ENCODE data around the gene PCYOX1L. TPM values are rescaled to one million over a fixed set of nuclear protein-coding genes. Genes with fewer than 3 reads are reported as not detected.
A peak's percentile ranks its signal among the peaks of the same experiment; 100 is the strongest.

The PCYOX1L gene
- polyA plus RNA-seq (ENCODE audit: insufficient read length in 3 of 3): 10 to 100 TPM; 16.7 to 18.8 (median 18.8) TPM
- long read RNA-seq, donor 1, full-length matches to known transcripts: 8 of 8 reads
- long read RNA-seq, donor 1, partial matches to known transcripts: 0 of 8 reads
- long read RNA-seq, donor 1, other reads (novel, unspliced or antisense): 0 of 8 reads
- long read RNA-seq, donor 2, partial matches to known transcripts: 0 of 4 reads
- long read RNA-seq, donor 2, other reads (novel, unspliced or antisense): 0 of 4 reads
- long read RNA-seq, donor 3, full-length matches to known transcripts: 7 of 7 reads
- long read RNA-seq, donor 3, partial matches to known transcripts: 0 of 7 reads
- long read RNA-seq, donor 3, other reads (novel, unspliced or antisense): 0 of 7 reads
- long read RNA-seq, donor 4, full-length matches to known transcripts: 7 of 13 reads
- long read RNA-seq, donor 4, partial matches to known transcripts: 6 of 13 reads
- long read RNA-seq, donor 4, other reads (novel, unspliced or antisense): 0 of 13 reads
- long read RNA-seq, donor 5: 0 reads
- long read RNA-seq, donor 6, full-length matches to known transcripts: 9 of 9 reads
- long read RNA-seq, donor 6, partial matches to known transcripts: 0 of 9 reads
- long read RNA-seq, donor 6, other reads (novel, unspliced or antisense): 0 of 9 reads
- long read RNA-seq, donor 7, full-length matches to known transcripts: 8 of 8 reads
- long read RNA-seq, donor 7, partial matches to known transcripts: 0 of 8 reads
- long read RNA-seq, donor 7, other reads (novel, unspliced or antisense): 0 of 8 reads
- long read RNA-seq, donor 8: 0 reads
- long read RNA-seq, donor 9, full-length matches to known transcripts: 3 of 3 reads
- long read RNA-seq, donor 9, partial matches to known transcripts: 0 of 3 reads
- long read RNA-seq, donor 9, other reads (novel, unspliced or antisense): 0 of 3 reads
- long read RNA-seq, donor 10, partial matches to known transcripts: 6 of 9 reads
- long read RNA-seq, donor 10, other reads (novel, unspliced or antisense): 0 of 9 reads
- long read RNA-seq, donor 11, full-length matches to known transcripts: 7 of 7 reads
- long read RNA-seq, donor 11, partial matches to known transcripts: 0 of 7 reads
- long read RNA-seq, donor 11, other reads (novel, unspliced or antisense): 0 of 7 reads
- long read RNA-seq, donor 12, full-length matches to known transcripts: 5 of 5 reads
- long read RNA-seq, donor 12, partial matches to known transcripts: 0 of 5 reads
- long read RNA-seq, donor 12, other reads (novel, unspliced or antisense): 0 of 5 reads
- long read RNA-seq, donor 13: 0 reads
- long read RNA-seq, donor 14, partial matches to known transcripts: 0 of 2 reads
- long read RNA-seq, donor 14, other reads (novel, unspliced or antisense): 0 of 2 reads
- long read RNA-seq, donor 15, full-length matches to known transcripts: 2 of 2 reads
- long read RNA-seq, donor 15, partial matches to known transcripts: 0 of 2 reads
- long read RNA-seq, donor 15, other reads (novel, unspliced or antisense): 0 of 2 reads
- long read RNA-seq, donor 16, full-length matches to known transcripts: 21 of 21 reads
- long read RNA-seq, donor 16, partial matches to known transcripts: 0 of 21 reads
- long read RNA-seq, donor 16, other reads (novel, unspliced or antisense): 0 of 21 reads

- peak in 10 of 11 donors; percentile 79 to 93 (median 89) for DNase-seq (ENCODE audit: extremely low read depth in 1 of 11, low read depth in 9 of 11, low spot score in 4 of 11)
Measured at GRCh38 chr5:149357370-149358293, at the start of gene PCYOX1L. Gene PCYOX1L, plus strand, starts transcription at chr5:149358046. Its CDS starts 23 bp downstream, at chr5:149358069.

- no peak for DNase-seq (ENCODE audit: extremely low read depth in 1 of 11, low read depth in 9 of 11, low spot score in 4 of 11)
Measured at GRCh38 chr5:149309354-149309753, 48.5 kb upstream of the PCYOX1L start.

- DNase-seq (ENCODE audit: extremely low read depth in 1 of 11, low read depth in 9 of 11, low spot score in 4 of 11): no peak
Measured at GRCh38 chr5:149310488-149310887, 47.4 kb upstream of the PCYOX1L start.

GRCh38 chr5:149310947-149311658 is 46.7 kb upstream of the PCYOX1L start:
- DNase-seq (ENCODE audit: extremely low read depth in 1 of 11, low read depth in 9 of 11, low spot score in 4 of 11): peak in 1 of 11 donors; percentile 60

GRCh38 chr5:149313151-149313841 is 44.5 kb upstream of the PCYOX1L start:
- DNase-seq (ENCODE audit: extremely low read depth in 1 of 11, low read depth in 9 of 11, low spot score in 4 of 11): no peak

- no peak for DNase-seq (ENCODE audit: extremely low read depth in 1 of 11, low read depth in 9 of 11, low spot score in 4 of 11)
Measured at GRCh38 chr5:149314571-149315111, 43.2 kb upstream of the PCYOX1L start.

GRCh38 chr5:149315753-149316152 is 42.1 kb upstream of the PCYOX1L start:
- no peak for DNase-seq (ENCODE audit: extremely low read depth in 1 of 11, low read depth in 9 of 11, low spot score in 4 of 11)

GRCh38 chr5:149317281-149318048 is 40.4 kb upstream of the PCYOX1L start:
- DNase-seq (ENCODE audit: extremely low read depth in 1 of 11, low read depth in 9 of 11, low spot score in 4 of 11): peak in 1 of 11 donors; percentile 47

- no peak for DNase-seq (ENCODE audit: extremely low read depth in 1 of 11, low read depth in 9 of 11, low spot score in 4 of 11)
Measured at GRCh38 chr5:149319174-149319573, 38.7 kb upstream of the PCYOX1L start.

GRCh38 chr5:149320791-149321330 is 37.0 kb upstream of the PCYOX1L start:
- peak; percentile 27 to 94 (median 86) for DNase-seq (ENCODE audit: extremely low read depth in 1 of 11, low read depth in 9 of 11, low spot score in 4 of 11)

- DNase-seq (ENCODE audit: extremely low read depth in 1 of 11, low read depth in 9 of 11, low spot score in 4 of 11): no peak
Measured at GRCh38 chr5:149322518-149322917, 35.3 kb upstream of the PCYOX1L start.

- DNase-seq (ENCODE audit: extremely low read depth in 1 of 11, low read depth in 9 of 11, low spot score in 4 of 11): peak in 2 of 11 donors; percentile 39 to 41
Measured at GRCh38 chr5:149323210-149323609, 34.6 kb upstream of the PCYOX1L start.

- DNase-seq (ENCODE audit: extremely low read depth in 1 of 11, low read depth in 9 of 11, low spot score in 4 of 11): no peak
Measured at GRCh38 chr5:149323621-149324205, 34.1 kb upstream of the PCYOX1L start.

- DNase-seq (ENCODE audit: extremely low read depth in 1 of 11, low read depth in 9 of 11, low spot score in 4 of 11): no peak
Measured at GRCh38 chr5:149324641-149325040, 33.2 kb upstream of the PCYOX1L start.
